HEK293 (cell line): ENCODE data around the gene ZNF385C.

Source experiments
- CTCF ChIP-seq: fragments of 450-650 bp; formaldehyde crosslinking; IDR thresholded peaks from 2 replicates; pipeline ENCODE4 v1.5.1; 2016; ENCODE audit warnings: missing biosample characterization, missing genetic modification characterization
- ELK4 ChIP-seq: IDR thresholded peaks from 2 replicates; pipeline ENCODE4 v1.6.1; 2011; ENCODE audit warnings: mild to moderate bottlenecking, low read depth, low read length, borderline replicate concordance
- GLIS1 ChIP-seq: fragments of 450-650 bp; formaldehyde crosslinking; IDR thresholded peaks from 2 replicates; pipeline ENCODE4 v1.5.1; 2016; ENCODE audit warnings: missing biosample characterization, missing genetic modification characterization
- KLF1 ChIP-seq: fragments of 450-650 bp; formaldehyde crosslinking; IDR thresholded peaks from 2 replicates; pipeline ENCODE4 v1.5.1; 2016; ENCODE audit warnings: missing biosample characterization, missing genetic modification characterization
- KLF7 ChIP-seq: fragments of 450-650 bp; formaldehyde crosslinking; IDR thresholded peaks from 2 replicates; pipeline ENCODE4 v1.5.1; 2016; ENCODE audit warnings: missing biosample characterization, missing genetic modification characterization, borderline replicate concordance
- RBAK ChIP-seq: fragments of 450-650 bp; formaldehyde crosslinking; IDR thresholded peaks from 2 replicates; pipeline ENCODE4 v1.5.1; 2016; ENCODE audit warnings: missing biosample characterization, missing genetic modification characterization
- SP2 ChIP-seq: fragments of 450-650 bp; formaldehyde crosslinking; IDR thresholded peaks from 2 replicates; pipeline ENCODE4 v1.5.1; 2016; ENCODE audit warnings: missing biosample characterization, missing genetic modification characterization
- ZBTB1 ChIP-seq: fragments of 450-650 bp; formaldehyde crosslinking; IDR thresholded peaks from 2 replicates; pipeline ENCODE4 v1.5.1; 2016; ENCODE audit warnings: missing biosample characterization, missing genetic modification characterization
- ZBTB48 ChIP-seq: fragments of 450-650 bp; formaldehyde crosslinking; IDR thresholded peaks from 2 replicates; pipeline ENCODE4 v1.5.1; 2016; ENCODE audit warnings: missing biosample characterization, missing genetic modification characterization
- ZFHX2 ChIP-seq: fragments of 450-650 bp; formaldehyde crosslinking; conservative IDR thresholded peaks from 2 replicates; pipeline ENCODE4 v1.5.1; 2016; ENCODE audit warnings: missing biosample characterization, missing genetic modification characterization
- ZFP37 ChIP-seq: fragments of 450-650 bp; formaldehyde crosslinking; IDR thresholded peaks from 2 replicates; pipeline ENCODE4 v1.5.1; 2016; ENCODE audit warnings: missing biosample characterization, missing genetic modification characterization
- ZNF10 ChIP-seq: fragments of 450-650 bp; formaldehyde crosslinking; IDR thresholded peaks from 2 replicates; pipeline ENCODE4 v1.5.1; 2017; ENCODE audit warnings: missing biosample characterization, missing genetic modification characterization
- ZNF18 ChIP-seq: fragments of 450-650 bp; formaldehyde crosslinking; IDR thresholded peaks from 2 replicates; pipeline ENCODE4 v1.5.1; 2016; ENCODE audit warnings: missing biosample characterization, missing genetic modification characterization
- ZNF274 ChIP-seq, 2 experiments: fragments of 200-500 bp in 1 of 2; fragments of 450-650 bp in 1 of 2; sonication (Bioruptor generic) in 1 of 2; formaldehyde crosslinking in 1 of 2; IDR thresholded peaks; 2 replicates each; pipeline versions ENCODE4 v1.5.1 to v1.6.1; 2014 to 2016; ENCODE audit warnings: borderline replicate concordance in 1 of 2, inconsistent platforms in 1 of 2, low read length in 1 of 2, missing biosample characterization in 1 of 2, missing genetic modification characterization in 1 of 2
- ZNF292 ChIP-seq: fragments of 450-650 bp; formaldehyde crosslinking; IDR thresholded peaks from 2 replicates; pipeline ENCODE4 v1.5.1; 2016; ENCODE audit warnings: low read depth, missing biosample characterization, missing genetic modification characterization, borderline replicate concordance
- ZNF335 ChIP-seq: fragments of 450-650 bp; formaldehyde crosslinking; conservative IDR thresholded peaks from 2 replicates; pipeline ENCODE4 v1.5.1; 2016; ENCODE audit warnings: missing biosample characterization, missing genetic modification characterization
- ZNF366 ChIP-seq: fragments of 450-650 bp; formaldehyde crosslinking; conservative IDR thresholded peaks from 2 replicates; pipeline ENCODE4 v1.5.1; 2016; ENCODE audit warnings: missing biosample characterization, missing genetic modification characterization
- ZNF530 ChIP-seq: fragments of 450-650 bp; formaldehyde crosslinking; IDR thresholded peaks from 2 replicates; pipeline ENCODE4 v1.5.1; 2016; ENCODE audit warnings: low read depth, missing biosample characterization, missing genetic modification characterization
- ZNF544 ChIP-seq: fragments of 450-650 bp; formaldehyde crosslinking; IDR thresholded peaks from 2 replicates; pipeline ENCODE4 v1.5.0; 2017; ENCODE audit warnings: missing biosample characterization, missing genetic modification characterization
- ZNF548 ChIP-seq: fragments of 450-650 bp; formaldehyde crosslinking; IDR thresholded peaks from 2 replicates; pipeline ENCODE4 v1.5.1; 2016; ENCODE audit warnings: missing biosample characterization, missing genetic modification characterization
- ZNF560 ChIP-seq: fragments of 450-650 bp; formaldehyde crosslinking; IDR thresholded peaks from 2 replicates; pipeline ENCODE4 v1.5.1; 2017; ENCODE audit warnings: missing biosample characterization, missing genetic modification characterization, borderline replicate concordance
- ZNF571 ChIP-seq: fragments of 450-650 bp; formaldehyde crosslinking; IDR thresholded peaks from 2 replicates; pipeline ENCODE4 v1.5.0; 2017; ENCODE audit warnings: missing biosample characterization, missing genetic modification characterization
- ZNF580 ChIP-seq: fragments of 450-650 bp; formaldehyde crosslinking; IDR thresholded peaks from 2 replicates; pipeline ENCODE4 v1.5.1; 2016; ENCODE audit warnings: missing biosample characterization, missing genetic modification characterization
- ZNF626 ChIP-seq: fragments of 450-650 bp; sonication (Bioruptor Pico); formaldehyde crosslinking; IDR thresholded peaks from 2 replicates; pipeline ENCODE4 v1.5.1; 2018; ENCODE audit warnings: missing biosample characterization, missing genetic modification characterization, inconsistent platforms
- ZNF664 ChIP-seq: fragments of 450-650 bp; formaldehyde crosslinking; IDR thresholded peaks from 2 replicates; pipeline ENCODE4 v1.5.1; 2016; ENCODE audit warnings: missing biosample characterization, missing genetic modification characterization
- ZNF785 ChIP-seq: fragments of 450-650 bp; formaldehyde crosslinking; IDR thresholded peaks from 2 replicates; pipeline ENCODE4 v1.5.1; 2016; ENCODE audit warnings: missing biosample characterization, missing genetic modification characterization
- ZNF830 ChIP-seq: fragments of 450-650 bp; IDR thresholded peaks from 2 replicates; pipeline ENCODE4 v1.5.0; 2018; ENCODE audit warnings: missing biosample characterization, missing genetic modification characterization, low read depth, mild to moderate bottlenecking, moderate library complexity
- TF ChIP-seq, protein P1 (sequence below): fragments of 450-650 bp; formaldehyde crosslinking; IDR thresholded peaks from 2 replicates; pipeline ENCODE4; 2016; ENCODE audit warnings: missing biosample characterization, missing genetic modification characterization
- TF ChIP-seq, protein P2 (sequence below): fragments of 450-650 bp; formaldehyde crosslinking; IDR thresholded peaks from 2 replicates; pipeline ENCODE4 v1.5.1; 2016; ENCODE audit warnings: missing biosample characterization, missing genetic modification characterization

Gene ZNF385C

GRCh38 chr17:42107597-42108576, 9.6 kb upstream of the ZNF385C start (continued):
- TF ChIP-seq ZNF560 (tag by site-specific recombination) (no peak), ZNF274 (IDR thresholded peaks at IDR 0.05; ENCODE audit: low read length) (no peak), ZNF274 (tag by site-specific recombination; IDR thresholded peaks at IDR 0.05; ENCODE audit: borderline replicate concordance) (no peak), ZNF664 (tag by site-specific recombination) (no peak), ZNF18 (tag by site-specific recombination) (0 out of 2 replicates have a peak, but pooled peaks have one; percentile 28), ZNF335 (tag by site-specific recombination) (peak; percentile 93), KLF7 (tag by site-specific recombination) (no peak), ZNF548 (tag by site-specific recombination) (no peak), ZNF530 (tag by site-specific recombination) (no peak), ZBTB1 (no peak), ZNF10 (tag by site-specific recombination) (no peak), ELK4 (no peak), ZNF626 (tag by site-specific recombination) (no peak), ZNF366 (tag by site-specific recombination) (no peak), SP2 (peak; percentile 81), ZNF580 (tag by site-specific recombination) (no peak), ZNF292 (tag by site-specific recombination) (no peak), ZFHX2 (peak; percentile 41; the same call in 1 of the 2 replicates), GLIS1 (tag by site-specific recombination) (peak; percentile 38), KLF1 (peak; percentile 65), ZNF785 (no peak), ZFP37 (tag by site-specific recombination) (no peak), ZNF830 (tag by site-specific recombination) (no peak), ZNF544 (tag by site-specific recombination) (no peak), RBAK (tag by site-specific recombination) (no peak), ZNF571 (no peak), ZBTB48 (tag by site-specific recombination) (no peak), CTCF (no peak)
- TF ChIP-seq, protein P1, sequence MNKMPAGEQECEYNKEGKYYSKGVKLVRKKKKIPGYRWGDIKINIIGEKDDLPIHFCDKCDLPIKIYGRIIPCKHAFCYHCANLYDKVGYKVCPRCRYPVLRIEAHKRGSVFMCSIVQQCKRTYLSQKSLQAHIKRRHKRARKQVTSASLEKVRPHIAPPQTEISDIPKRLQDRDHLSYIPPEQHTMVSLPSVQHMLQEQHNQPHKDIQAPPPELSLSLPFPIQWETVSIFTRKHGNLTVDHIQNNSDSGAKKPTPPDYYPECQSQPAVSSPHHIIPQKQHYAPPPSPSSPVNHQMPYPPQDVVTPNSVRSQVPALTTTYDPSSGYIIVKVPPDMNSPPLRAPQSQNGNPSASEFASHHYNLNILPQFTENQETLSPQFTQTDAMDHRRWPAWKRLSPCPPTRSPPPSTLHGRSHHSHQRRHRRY: no peak
- TF ChIP-seq, protein P2, sequence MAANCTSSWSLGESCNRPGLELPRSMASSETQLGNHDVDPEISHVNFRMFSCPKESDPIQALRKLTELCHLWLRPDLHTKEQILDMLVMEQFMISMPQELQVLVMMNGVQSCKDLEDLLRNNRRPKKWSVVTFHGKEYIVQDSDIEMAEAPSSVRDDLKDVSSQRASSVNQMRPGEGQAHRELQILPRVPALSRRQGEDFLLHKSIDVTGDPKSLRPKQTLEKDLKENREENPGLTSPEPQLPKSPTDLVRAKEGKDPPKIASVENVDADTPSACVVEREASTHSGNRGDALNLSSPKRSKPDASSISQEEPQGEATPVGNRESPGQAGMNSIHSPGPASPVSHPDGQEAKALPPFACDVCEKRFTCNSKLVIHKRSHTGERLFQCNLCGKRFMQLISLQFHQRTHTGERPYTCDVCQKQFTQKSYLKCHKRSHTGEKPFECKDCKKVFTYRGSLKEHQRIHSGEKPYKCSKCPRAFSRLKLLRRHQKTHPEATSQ (tag by site-specific recombination): no peak
